Astrocyte (in vitro differentiated cells and primary cell): ENCODE measurements around the gene TAF1B. TPM values are rescaled to one million over a fixed set of nuclear protein-coding genes. Genes with fewer than 3 reads are reported as not detected.
A peak's percentile ranks its signal among the peaks of the same experiment; 100 is the strongest.

Experiments used
- DNase-seq: peaks from one replicate; pipeline ENCODE4 v3.0.0-alpha.2; 2010; ENCODE audit warnings: low read depth
- FAIRE-seq: peaks from 2 replicates; lab custom pipeline; 2011; peaks lifted over from hg19 to GRCh38; lab: Jason Lieb, UNC
- H2AFZ ChIP-seq: 2 replicates; pipeline ENCODE4 v1.6.0; 2012; ENCODE audit warnings: low read depth, low read length, inconsistent platforms
- H3K27ac ChIP-seq: 2 replicates; pipeline ENCODE4 v1.5.1; 2011; ENCODE audit warnings: low read depth, low read length, inconsistent platforms
- H3K27me3 ChIP-seq: 2 replicates; pipeline ENCODE4 v1.6.0; 2011; ENCODE audit warnings: low read length, inconsistent platforms; ENCODE audit not compliant: insufficient read depth
- H3K36me3 ChIP-seq: 2 replicates; pipeline ENCODE4 v1.5.1; 2011; ENCODE audit warnings: low read length, inconsistent platforms; ENCODE audit not compliant: insufficient read depth
- H3K4me1 ChIP-seq: 2 replicates; pipeline ENCODE4 v1.5.1; 2011; ENCODE audit warnings: low read length, inconsistent platforms; ENCODE audit not compliant: insufficient read depth
- H3K4me2 ChIP-seq: 2 replicates; pipeline ENCODE4 v1.6.0; 2012; ENCODE audit warnings: low read length, inconsistent platforms
- H3K4me3 ChIP-seq: 2 replicates; pipeline ENCODE4 v1.5.1; 2011; ENCODE audit warnings: low read depth, mild to moderate bottlenecking, low read length, inconsistent platforms; ENCODE audit not compliant: insufficient read depth
- H3K79me2 ChIP-seq: 2 replicates; pipeline ENCODE4 v1.6.0; 2012; ENCODE audit warnings: mild to moderate bottlenecking, low read length, inconsistent platforms; ENCODE audit not compliant: insufficient read depth
- H3K9ac ChIP-seq: 2 replicates; pipeline ENCODE4 v1.6.0; 2012; ENCODE audit warnings: mild to moderate bottlenecking, low read length, inconsistent platforms
- H3K9me3 ChIP-seq: 2 replicates; pipeline ENCODE4 v1.5.1; 2012; ENCODE audit warnings: low read depth, mild to moderate bottlenecking, low read length, inconsistent platforms; ENCODE audit not compliant: insufficient read depth
- H4K20me1 ChIP-seq: 2 replicates; pipeline ENCODE4 v1.6.0; 2012; ENCODE audit warnings: low read length, inconsistent platforms; ENCODE audit not compliant: insufficient read depth
- H3K27ac Mint-ChIP-seq: one replicate; pipeline ENCODE4 v1.8.0; 2021; ENCODE audit warnings: mild to moderate bottlenecking, mixed read lengths; ENCODE audit not compliant: unreplicated experiment
- H3K27me3 Mint-ChIP-seq: one replicate; pipeline ENCODE4 v1.8.0; 2021; ENCODE audit warnings: low read depth, mixed read lengths; ENCODE audit not compliant: unreplicated experiment
- H3K36me3 Mint-ChIP-seq: one replicate; pipeline ENCODE4 v1.8.0; 2021; ENCODE audit warnings: low read depth, mixed read lengths; ENCODE audit not compliant: unreplicated experiment
- H3K4me1 Mint-ChIP-seq: one replicate; pipeline ENCODE4 v1.8.0; 2021; ENCODE audit warnings: low read depth, mixed read lengths; ENCODE audit not compliant: unreplicated experiment
- H3K4me3 Mint-ChIP-seq: one replicate; pipeline ENCODE4 v1.8.0; 2021; ENCODE audit warnings: mild to moderate bottlenecking, moderate library complexity, mixed read lengths; ENCODE audit not compliant: unreplicated experiment
- H3K9me3 Mint-ChIP-seq: one replicate; pipeline ENCODE4 v1.8.0; 2021; ENCODE audit warnings: mild to moderate bottlenecking, mixed read lengths; ENCODE audit not compliant: unreplicated experiment
- EZH2 ChIP-seq: IDR thresholded peaks from 2 replicates; pipeline ENCODE4 v1.6.1; 2012; ENCODE audit warnings: mild to moderate bottlenecking, low read length, inconsistent platforms; ENCODE audit not compliant: insufficient read depth
- total RNA-seq: library from RNA; stranded (reverse); gene quantifications from 2 replicates; pipeline ENCODE4 v1.2.1, GENCODE V29; 2021
- TF ChIP-seq, protein P1 (sequence below): IDR thresholded peaks from 2 replicates; pipeline ENCODE4 v1.5.1; 2011; ENCODE audit warnings: low read depth, mild to moderate bottlenecking, inconsistent platforms, low read length, moderate library complexity; ENCODE audit not compliant: insufficient read depth

TAF1B gene
- total RNA-seq, 1 donor from 2014 or later, result 14.5 TPM

DNA sequence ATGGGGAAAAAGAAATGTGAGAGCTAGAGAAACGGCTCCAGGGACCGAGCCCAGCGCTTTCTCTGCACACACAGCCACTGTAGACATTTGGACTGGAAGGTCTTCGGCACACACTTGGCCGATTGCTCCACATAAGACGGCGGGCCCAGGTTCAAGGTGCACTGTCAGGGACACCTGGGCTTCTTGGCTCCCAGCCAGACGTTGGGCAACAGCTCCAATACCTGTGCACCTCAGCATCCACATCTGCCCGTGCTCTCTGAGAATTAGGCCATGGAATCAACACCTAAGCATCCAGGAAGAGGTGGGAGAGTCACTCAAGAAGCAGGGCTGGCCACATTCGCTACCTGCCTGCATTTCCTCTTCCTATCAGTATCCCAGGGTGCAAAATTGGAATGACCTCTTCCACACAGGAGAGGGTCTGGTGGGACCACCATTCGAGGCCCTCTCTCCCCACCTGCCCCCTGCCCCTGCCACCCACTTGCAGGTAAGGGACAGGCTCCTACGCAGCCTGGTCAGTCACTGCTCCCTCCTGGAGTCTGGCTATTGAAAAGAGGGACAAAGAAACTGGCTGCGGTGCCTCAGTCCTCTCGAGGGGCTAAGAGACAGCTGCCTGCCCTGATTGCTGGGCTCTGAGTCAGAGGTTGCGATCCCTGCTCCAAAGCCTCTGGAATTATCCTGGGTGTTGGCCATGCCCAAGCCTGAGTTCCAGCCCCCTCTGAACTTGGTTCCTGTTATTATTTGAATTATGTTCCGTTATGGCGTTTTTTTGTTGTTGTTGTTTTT lies 40.1 kb upstream of the TAF1B start:
- Histone ChIP-seq H3K36me3 (no peaks in the 10 kb centered on the region), H4K20me1 (no peaks in the 10 kb centered on the region), H3K27ac (no peak overlapping the region), H3K9ac (no peak overlapping the region), H3K4me3 (no peak overlapping the region), H3K4me2 (peak overlapping the region; percentile 16), H3K27me3 (no peaks in the 10 kb centered on the region), H2AFZ (no peak overlapping the region), H3K79me2 (no peaks in the 10 kb centered on the region), H3K4me1 (peaks cover 33% of the 10 kb centered on the region), H3K9me3 (no peaks in the 10 kb centered on the region)
- Mint-ChIP-seq H3K9me3 (peaks cover 3% of the 10 kb centered on the region), H3K36me3 (peaks cover 2% of the 10 kb centered on the region), H3K27ac (peak overlapping the region; percentile 97), H3K27me3 (peaks cover 23% of the 10 kb centered on the region), H3K4me1 (peaks cover 17% of the 10 kb centered on the region), H3K4me3 (no peak overlapping the region)
- FAIRE-seq (peak; percentile 49), DNase-seq (no peak)
- TF ChIP-seq, protein P1, sequence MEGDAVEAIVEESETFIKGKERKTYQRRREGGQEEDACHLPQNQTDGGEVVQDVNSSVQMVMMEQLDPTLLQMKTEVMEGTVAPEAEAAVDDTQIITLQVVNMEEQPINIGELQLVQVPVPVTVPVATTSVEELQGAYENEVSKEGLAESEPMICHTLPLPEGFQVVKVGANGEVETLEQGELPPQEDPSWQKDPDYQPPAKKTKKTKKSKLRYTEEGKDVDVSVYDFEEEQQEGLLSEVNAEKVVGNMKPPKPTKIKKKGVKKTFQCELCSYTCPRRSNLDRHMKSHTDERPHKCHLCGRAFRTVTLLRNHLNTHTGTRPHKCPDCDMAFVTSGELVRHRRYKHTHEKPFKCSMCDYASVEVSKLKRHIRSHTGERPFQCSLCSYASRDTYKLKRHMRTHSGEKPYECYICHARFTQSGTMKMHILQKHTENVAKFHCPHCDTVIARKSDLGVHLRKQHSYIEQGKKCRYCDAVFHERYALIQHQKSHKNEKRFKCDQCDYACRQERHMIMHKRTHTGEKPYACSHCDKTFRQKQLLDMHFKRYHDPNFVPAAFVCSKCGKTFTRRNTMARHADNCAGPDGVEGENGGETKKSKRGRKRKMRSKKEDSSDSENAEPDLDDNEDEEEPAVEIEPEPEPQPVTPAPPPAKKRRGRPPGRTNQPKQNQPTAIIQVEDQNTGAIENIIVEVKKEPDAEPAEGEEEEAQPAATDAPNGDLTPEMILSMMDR, result no peak
- no peak for TF ChIP-seq EZH2

DNA sequence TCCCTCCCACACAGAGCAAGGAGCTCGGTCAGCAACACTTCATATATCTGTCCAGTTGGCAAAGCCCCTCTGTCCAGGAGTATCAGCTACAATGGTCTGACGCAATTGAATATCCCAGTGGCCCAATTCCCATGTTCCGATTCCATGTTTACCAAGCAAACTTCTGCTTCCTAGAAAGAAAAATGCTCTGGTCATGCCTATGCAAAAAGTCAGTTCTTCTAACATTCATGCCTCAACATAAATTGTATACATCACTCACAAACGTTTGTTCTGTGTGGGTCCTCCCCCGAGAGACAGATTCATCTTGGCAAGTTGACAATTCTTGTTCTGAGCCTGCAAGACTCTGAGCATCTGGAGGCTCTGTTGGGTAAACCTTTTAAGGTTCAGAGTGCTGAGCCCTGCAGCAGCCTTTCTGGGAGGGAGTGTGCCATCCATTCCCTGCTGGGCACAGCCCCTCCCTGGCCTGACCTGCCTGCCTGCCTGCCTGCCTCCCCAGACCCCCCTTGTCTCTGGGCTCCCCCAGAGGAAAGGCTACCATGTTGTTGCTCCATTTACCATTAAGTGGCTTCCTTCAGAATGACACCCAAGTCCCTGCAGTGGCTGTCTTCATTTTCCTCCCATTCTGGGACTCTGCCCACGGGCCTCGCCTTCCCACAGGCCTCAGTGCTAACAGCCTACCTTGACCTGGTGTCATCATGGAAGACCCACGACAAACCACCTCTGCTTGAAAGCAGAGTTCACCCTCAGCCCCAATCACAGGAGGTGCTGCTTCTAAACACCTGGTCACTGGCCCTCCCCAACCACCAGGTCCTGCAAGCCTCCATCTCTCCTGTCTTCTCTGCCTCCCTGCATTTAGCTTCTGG lies 37.6 kb upstream of the TAF1B start:
- peaks cover 22% of the 10 kb centered on the region for H3K27me3 Mint-ChIP-seq
- Histone ChIP-seq H3K4me3 (no peak overlapping the region), H4K20me1 (no peaks in the 10 kb centered on the region), H3K9ac (no peak overlapping the region), H3K27ac (no peak overlapping the region), H2AFZ (no peak overlapping the region), H3K36me3 (no peaks in the 10 kb centered on the region), H3K4me2 (no peak overlapping the region), H3K27me3 (no peaks in the 10 kb centered on the region), H3K4me1 (peaks cover 24% of the 10 kb centered on the region), H3K9me3 (no peaks in the 10 kb centered on the region), H3K79me2 (no peaks in the 10 kb centered on the region)
- H3K4me1 Mint-ChIP-seq, result peaks cover 14% of the 10 kb centered on the region
- peaks cover 3% of the 10 kb centered on the region for H3K9me3 Mint-ChIP-seq
- DNase-seq (no peak), FAIRE-seq (no peak)
- no peak overlapping the region for H3K27ac Mint-ChIP-seq
- H3K4me3 Mint-ChIP-seq, result no peak overlapping the region
- H3K36me3 Mint-ChIP-seq, result peaks cover 2% of the 10 kb centered on the region
- TF ChIP-seq, protein P1, result no peak
